Renal cortical epithelial cell (primary cell): ENCODE measurements around the gene KTN1. TPM values are rescaled to one million over a fixed set of nuclear protein-coding genes. Genes with fewer than 3 reads are reported as not detected.

Experiments used
- DNase-seq: peaks from one replicate; pipeline ENCODE4 v3.0.0-alpha.2; 2011; ENCODE audit warnings: low read depth
- total RNA-seq: library from RNA; depleted of rRNA; stranded (reverse); fragments of >200 nt; gene quantifications from 2 replicates; pipeline ENCODE4 v1.2.3, GENCODE V29; 2014

The KTN1 gene
- total RNA-seq, 1 donor from 2014 or later = 317 TPM

- DNase-seq = no peak
Observed at GRCh38 chr14:55711175-55711811, 131.3 kb downstream of the KTN1 start.

- no peak for DNase-seq
Observed at GRCh38 chr14:55712491-55712890, 132.5 kb downstream of the KTN1 start.

- DNase-seq = no peak
Observed at GRCh38 chr14:55713486-55713885, 133.5 kb downstream of the KTN1 start.

GRCh38 chr14:55715889-55716288 is 135.9 kb downstream of the KTN1 start:
- peak; percentile 33 for DNase-seq

- DNase-seq = no peak
Observed at GRCh38 chr14:55717621-55718020, 137.6 kb downstream of the KTN1 start.

- DNase-seq = peak; percentile 71
Observed at GRCh38 chr14:55718551-55718950, 138.5 kb downstream of the KTN1 start.

GRCh38 chr14:55720796-55721195 is 140.8 kb downstream of the KTN1 start:
- DNase-seq = no peak

- DNase-seq = peak; percentile 98
Observed at GRCh38 chr14:55721353-55721752, 141.3 kb downstream of the KTN1 start.

GRCh38 chr14:55722054-55722453 is 142.0 kb downstream of the KTN1 start:
- no peak for DNase-seq

- DNase-seq = no peak
Observed at GRCh38 chr14:55724736-55725135, 144.7 kb downstream of the KTN1 start.

- DNase-seq = peak; percentile 45
Observed at GRCh38 chr14:55730592-55731310, 150.7 kb downstream of the KTN1 start.

- DNase-seq = no peak
Observed at GRCh38 chr14:55731311-55731872, 151.4 kb downstream of the KTN1 start.

GRCh38 chr14:55731881-55732498 is 152.0 kb downstream of the KTN1 start:
- no peak for DNase-seq

GRCh38 chr14:55733599-55733998 is 153.6 kb downstream of the KTN1 start:
- DNase-seq = no peak

Other genes starting within 250 kb of the KTN1 start
- 10.9 and 19.4 TPM in 2 replicates for gene ATG14, start 168.4 kb upstream of the KTN1 start, total RNA-seq
- gene TBPL2, start 139.6 kb upstream of the KTN1 start, total RNA-seq = not detected in 2 replicates